ENCODE results near the gene RABGAP1L. TPM values are rescaled to one million over a fixed set of nuclear protein-coding genes. Genes with fewer than 3 reads are reported as not detected.

RABGAP1L gene
- total and polyA plus RNA-seq, 2 of the 8 experiments (the other 6 are each of a cell fraction or from before 2014, with no cell fraction given) = 33.3 to 156 TPM

- TF ChIP-seq TAF1 (IDR thresholded peaks at IDR 0.05; ENCODE audit: low read depth, low read length) (no peak), BRCA1 (IDR thresholded peaks at IDR 0.05; ENCODE audit: low read depth, low read length) (no peak), SP1 (IDR thresholded peaks at IDR 0.05; ENCODE audit: low read depth, low read length) (no peak), KDM1A (IDR thresholded peaks at IDR 0.05; ENCODE audit: borderline replicate concordance, low read length) (no peak), CREB1 (IDR thresholded peaks at IDR 0.05) (no peak), PHF8 (conservative IDR thresholded peaks at IDR 0.05; ENCODE audit: low read depth, low read length) (no peak), RAD21 (IDR thresholded peaks at IDR 0.05 in 1 of 2, conservative IDR thresholded peaks at IDR 0.05 in 1 of 2; ENCODE audit: low read depth in 2 of 2, low read length in 2 of 2) (no peak), CBX5 (IDR thresholded peaks at IDR 0.05; ENCODE audit: low read depth, low read length) (no peak), TEAD4 (IDR thresholded peaks at IDR 0.05; ENCODE audit: low read depth, low read length) (no peak), NRF1 (IDR thresholded peaks at IDR 0.05; ENCODE audit: low read depth, low read length) (no peak), SIX5 (IDR thresholded peaks at IDR 0.05; ENCODE audit: low read depth, low read length) (no peak)
Observed at GRCh38 chr1:174266476-174266875, 107.2 kb downstream of the RABGAP1L start (continued).

Measured in H1 (cell line).